Activated CD4-positive, alpha-beta memory T cell treated with anti-CD3 and anti-CD28 coated beads, Interleukin-2, amount 10 ng/mL, durations not matched to agents 7 days and 5 days (primary cell): ENCODE data around the gene PAN2. TPM values are rescaled to one million over a fixed set of nuclear protein-coding genes. Genes with fewer than 3 reads are reported as not detected.
A peak's percentile ranks its signal among the peaks of the same experiment; 100 is the strongest.

Experiments used
- CTCF ChIA-PET: fragments of 350-600 bp; sonication (Branson Sonifier 250); formaldehyde crosslinking; loops from one replicate; lab custom pipeline; 2021; ENCODE audit warnings: antibody characterized with exemption, inconsistent platforms; lab: Charles Lee
- POLR2A ChIA-PET: fragments of 350-600 bp; sonication (Branson Sonifier 250); formaldehyde crosslinking; loops from one replicate; lab custom pipeline; 2021; ENCODE audit warnings: antibody characterized with exemption; lab: Charles Lee
- DNase-seq: peaks from one replicate; pipeline ENCODE4 v3.0.0-alpha.2; 2020
- H3K27ac Mint-ChIP-seq: one replicate; pipeline ENCODE4 v1.8.0; 2021; ENCODE audit warnings: mild to moderate bottlenecking, mixed read lengths
- H3K27me3 Mint-ChIP-seq: one replicate; pipeline ENCODE4 v1.8.0; 2021; ENCODE audit warnings: mixed read lengths
- H3K36me3 Mint-ChIP-seq: one replicate; pipeline ENCODE4 v1.8.0; 2021; ENCODE audit warnings: low read depth, mixed read lengths
- H3K4me1 Mint-ChIP-seq: one replicate; pipeline ENCODE4 v1.8.0; 2021; ENCODE audit warnings: mixed read lengths
- H3K4me3 Mint-ChIP-seq: one replicate; pipeline ENCODE4 v1.8.0; 2021; ENCODE audit warnings: mild to moderate bottlenecking, mixed read lengths
- H3K9me3 Mint-ChIP-seq: one replicate; pipeline ENCODE4 v1.8.0; 2021; ENCODE audit warnings: mixed read lengths
- total RNA-seq, 2 experiments: library from RNA; stranded (reverse); gene quantifications; one replicate each; pipeline ENCODE4 v1.2.3, GENCODE V29; 2021

The PAN2 gene
- total RNA-seq: 10 to 100 TPM; 61.3 to 64.2 TPM

DNA sequence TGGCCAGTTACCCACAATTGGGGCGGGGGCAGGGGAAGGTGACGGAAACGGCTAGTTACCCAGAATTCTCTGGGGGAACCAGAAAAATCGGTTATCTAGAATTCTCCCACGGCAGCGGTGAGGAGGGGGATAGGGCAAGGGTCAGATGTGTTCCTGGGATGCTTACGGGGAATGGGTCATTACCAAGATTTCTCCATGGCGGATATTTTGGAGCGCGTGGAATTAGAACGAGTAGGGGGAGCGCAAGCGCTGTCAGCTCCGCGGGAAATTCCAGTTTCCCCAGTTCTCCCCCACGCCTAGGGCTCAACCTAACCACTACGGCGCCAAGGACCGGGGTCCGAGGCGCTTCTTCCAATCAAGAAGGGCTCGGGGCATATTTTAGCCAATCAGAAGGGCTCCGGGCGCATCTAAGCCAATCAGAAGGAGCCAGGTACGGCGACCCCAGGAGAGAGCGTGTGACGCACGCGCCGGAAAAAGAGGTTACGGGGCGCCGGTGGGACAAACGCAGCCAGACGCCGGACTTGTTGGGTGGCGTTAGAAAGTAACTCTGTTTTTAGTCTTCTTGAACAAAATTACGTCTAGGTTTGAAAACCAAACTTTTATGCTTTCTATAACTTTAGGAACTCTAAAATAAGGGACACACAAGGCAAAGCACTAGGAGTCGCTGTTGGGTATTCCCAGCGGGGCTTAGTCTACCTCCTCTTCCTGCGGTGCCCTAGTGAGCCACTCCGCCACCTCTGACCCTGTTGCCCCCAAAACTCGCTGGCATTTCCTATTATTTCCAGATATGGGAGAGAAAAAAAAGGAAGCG, at the start of gene PAN2:
Gene PAN2, minus strand, starts transcription at position 322 of the 811 bp plus-strand sequence. CDS start 906 bp downstream, outside the sequence.
- ChIA-PET POLR2A (interaction anchor here (0.5 to 4.5 kb wide), 18 partner anchors 9 to 365 kb away, joined by 3 to 82 read pairs (median 7); partner anchors contain the start of genes ANKRD52, CNPY2, PA2G4 and RBMS2), CTCF (interaction anchor here (2.0 to 2.9 kb wide), 4 partner anchors 18 to 144 kb away, joined by 6 to 13 read pairs (median 10); partner anchors contain the start of genes SMARCC2 and STAT2)
- Mint-ChIP-seq H3K27me3 (no peaks in the 10 kb centered on the region), H3K4me3 (peak within 1 kb of the TSS; percentile 93), H3K4me1 (peaks cover 46% of the 10 kb centered on the region), H3K36me3 (peaks cover 6% of the 10 kb centered on the region), H3K9me3 (no peaks in the 10 kb centered on the region), H3K27ac (peak within 1 kb of the TSS; percentile 99)
- peak; percentile 95 for DNase-seq

DNA sequence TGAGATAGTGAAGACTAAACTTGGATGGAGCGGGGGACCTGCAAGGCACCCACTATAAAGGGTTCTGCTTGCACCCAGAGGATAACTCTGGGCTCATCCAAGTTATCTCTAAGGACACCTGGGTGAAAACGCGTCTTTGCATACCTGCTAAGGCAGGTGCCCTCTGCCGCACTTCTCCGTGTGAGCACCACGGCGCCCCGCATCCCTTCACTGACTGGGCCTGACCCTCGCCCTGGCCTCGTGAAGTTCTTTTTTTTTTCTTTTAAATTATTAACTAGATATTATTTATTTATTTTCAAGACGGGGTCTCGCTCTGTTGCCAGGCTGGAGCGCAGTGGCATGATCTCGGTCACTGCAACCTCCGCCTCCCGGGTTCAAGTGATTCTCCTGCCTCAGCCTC, 48.8 kb upstream of the PAN2 start:
- POLR2A ChIA-PET: no interaction called here
- no peak for DNase-seq

DNA sequence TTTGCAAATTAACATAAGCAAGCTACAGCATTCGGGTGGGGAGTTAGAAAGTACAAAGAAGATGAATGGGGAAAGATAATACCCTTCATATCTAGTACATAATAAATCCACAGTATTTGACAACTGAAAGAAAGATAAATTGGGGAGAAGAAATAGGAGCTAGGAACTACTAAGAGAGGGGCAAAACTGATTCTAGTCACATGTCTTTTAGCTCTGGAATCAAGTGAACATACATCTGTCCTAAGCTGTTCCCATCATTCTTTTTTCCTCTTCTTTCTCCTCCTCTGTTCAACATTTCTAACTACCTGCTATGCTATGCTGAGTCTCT, 44.2 kb upstream of the PAN2 start:
- CTCF ChIA-PET: interaction anchor here (1.1 kb wide), 2 partner anchors 18 to 86 kb away, joined by 3 to 7 read pairs; partner anchors contain the start of gene STAT2
- H3K36me3 Mint-ChIP-seq: no peaks in the 10 kb centered on the region

More for the DNA sequence above, 48.8 kb upstream of the PAN2 start:
- H3K27me3 Mint-ChIP-seq: peaks cover 8% of the 10 kb centered on the region
- H3K36me3 Mint-ChIP-seq: no peaks in the 10 kb centered on the region
- no peak overlapping the region for H3K4me3 Mint-ChIP-seq
- H3K27ac Mint-ChIP-seq: no peak overlapping the region
- no peaks in the 10 kb centered on the region for H3K9me3 Mint-ChIP-seq
- CTCF ChIA-PET: interaction anchor here (2.1 kb wide), 1 partner anchor 23 kb away, joined by 8 read pairs; the partner anchor contains the start of gene STAT2
- no peaks in the 10 kb centered on the region for H3K4me1 Mint-ChIP-seq

GRCh38 chr12:56377310-56377988, 43.6 kb upstream of the PAN2 start:
- Mint-ChIP-seq H3K27me3 (peaks cover 3% of the 10 kb centered on the region), H3K9me3 (no peaks in the 10 kb centered on the region), H3K4me3 (no peak overlapping the region), H3K4me1 (no peaks in the 10 kb centered on the region), H3K36me3 (no peaks in the 10 kb centered on the region), H3K27ac (no peak overlapping the region)
- POLR2A ChIA-PET: interaction anchor here (0.9 kb wide), 1 partner anchor 15 kb away, joined by 3 read pairs; no protein-coding TSS in a partner anchor
- no peak for DNase-seq
- CTCF ChIA-PET: interaction anchor here (1.1 kb wide), 2 partner anchors 17 to 87 kb away, joined by 3 to 7 read pairs; partner anchors contain the start of gene STAT2

More for the DNA sequence above, 44.2 kb upstream of the PAN2 start:
- Mint-ChIP-seq H3K4me1 (no peaks in the 10 kb centered on the region), H3K27me3 (peaks cover 3% of the 10 kb centered on the region), H3K9me3 (no peaks in the 10 kb centered on the region), H3K27ac (no peak overlapping the region), H3K4me3 (no peak overlapping the region)
- POLR2A ChIA-PET: interaction anchor here (0.9 kb wide), 1 partner anchor 16 kb away, joined by 3 read pairs; no protein-coding TSS in a partner anchor
- no peak for DNase-seq

- H3K4me1 Mint-ChIP-seq: no peaks in the 10 kb centered on the region
- CTCF ChIA-PET: interaction anchor here (0.6 to 0.9 kb wide), 2 partner anchors 21 to 58 kb away, joined by 3 read pairs; no protein-coding TSS in a partner anchor
- H3K27ac Mint-ChIP-seq: no peak overlapping the region
- POLR2A ChIA-PET: no interaction called here
- no peak overlapping the region for H3K4me3 Mint-ChIP-seq
- peaks cover 2% of the 10 kb centered on the region for H3K36me3 Mint-ChIP-seq
- no peaks in the 10 kb centered on the region for H3K9me3 Mint-ChIP-seq
- H3K27me3 Mint-ChIP-seq: peaks cover 7% of the 10 kb centered on the region
- no peak for DNase-seq
Measured at GRCh38 chr12:56375598-56376434, 42.0 kb upstream of the PAN2 start.

GRCh38 chr12:56374726-56375597, 41.2 kb upstream of the PAN2 start:
- Mint-ChIP-seq H3K4me1 (no peaks in the 10 kb centered on the region), H3K36me3 (peaks cover 2% of the 10 kb centered on the region), H3K9me3 (no peaks in the 10 kb centered on the region)

GRCh38 chr12:56373515-56373914, 39.7 kb upstream of the PAN2 start:
- Mint-ChIP-seq H3K27me3 (peaks cover 7% of the 10 kb centered on the region), H3K27ac (no peak overlapping the region), H3K36me3 (peaks cover 2% of the 10 kb centered on the region), H3K4me1 (no peaks in the 10 kb centered on the region), H3K9me3 (no peaks in the 10 kb centered on the region), H3K4me3 (no peak overlapping the region)
- CTCF ChIA-PET: no interaction called here
- DNase-seq: no peak
- POLR2A ChIA-PET: interaction anchor here (1.0 kb wide), 1 partner anchor 13 kb away, joined by 3 read pairs; no protein-coding TSS in a partner anchor

More at GRCh38 chr12:56374726-56375597, 41.2 kb upstream of the PAN2 start:
- ChIA-PET POLR2A (interaction anchor here (0.6 kb wide), 1 partner anchor 29 kb away, joined by 3 read pairs; no protein-coding TSS in a partner anchor), CTCF (interaction anchor here (0.6 to 0.9 kb wide), 2 partner anchors 59 to 546 kb away, joined by 3 read pairs; no protein-coding TSS in a partner anchor)
- no peak for DNase-seq
- Mint-ChIP-seq H3K4me3 (no peak overlapping the region), H3K27ac (no peak overlapping the region), H3K27me3 (peaks cover 7% of the 10 kb centered on the region)

DNA sequence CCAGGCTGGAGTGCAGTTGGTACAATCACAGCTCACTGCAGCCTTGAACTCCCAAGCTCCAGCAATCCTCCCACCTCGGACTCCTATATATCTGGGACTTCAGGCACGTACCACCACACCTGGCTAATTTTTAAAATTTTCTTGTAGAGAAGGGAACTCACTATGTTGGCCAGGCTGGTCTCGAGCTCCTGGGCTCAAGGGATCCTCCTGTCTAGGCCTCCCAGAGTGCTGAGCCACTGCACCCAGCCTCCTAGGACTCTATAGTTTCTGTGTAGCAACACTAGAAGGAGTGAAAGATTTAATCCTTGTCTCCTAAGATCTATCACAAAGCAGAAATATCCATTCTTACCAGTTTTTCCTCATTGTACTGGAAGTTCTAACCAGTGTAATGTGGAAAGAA, 33.1 kb upstream of the PAN2 start:
- CTCF ChIA-PET: interaction anchor here (0.8 kb wide), 1 partner anchor 97 kb away, joined by 3 read pairs; no protein-coding TSS in a partner anchor
- H3K9me3 Mint-ChIP-seq: no peaks in the 10 kb centered on the region
- POLR2A ChIA-PET: no interaction called here

DNA sequence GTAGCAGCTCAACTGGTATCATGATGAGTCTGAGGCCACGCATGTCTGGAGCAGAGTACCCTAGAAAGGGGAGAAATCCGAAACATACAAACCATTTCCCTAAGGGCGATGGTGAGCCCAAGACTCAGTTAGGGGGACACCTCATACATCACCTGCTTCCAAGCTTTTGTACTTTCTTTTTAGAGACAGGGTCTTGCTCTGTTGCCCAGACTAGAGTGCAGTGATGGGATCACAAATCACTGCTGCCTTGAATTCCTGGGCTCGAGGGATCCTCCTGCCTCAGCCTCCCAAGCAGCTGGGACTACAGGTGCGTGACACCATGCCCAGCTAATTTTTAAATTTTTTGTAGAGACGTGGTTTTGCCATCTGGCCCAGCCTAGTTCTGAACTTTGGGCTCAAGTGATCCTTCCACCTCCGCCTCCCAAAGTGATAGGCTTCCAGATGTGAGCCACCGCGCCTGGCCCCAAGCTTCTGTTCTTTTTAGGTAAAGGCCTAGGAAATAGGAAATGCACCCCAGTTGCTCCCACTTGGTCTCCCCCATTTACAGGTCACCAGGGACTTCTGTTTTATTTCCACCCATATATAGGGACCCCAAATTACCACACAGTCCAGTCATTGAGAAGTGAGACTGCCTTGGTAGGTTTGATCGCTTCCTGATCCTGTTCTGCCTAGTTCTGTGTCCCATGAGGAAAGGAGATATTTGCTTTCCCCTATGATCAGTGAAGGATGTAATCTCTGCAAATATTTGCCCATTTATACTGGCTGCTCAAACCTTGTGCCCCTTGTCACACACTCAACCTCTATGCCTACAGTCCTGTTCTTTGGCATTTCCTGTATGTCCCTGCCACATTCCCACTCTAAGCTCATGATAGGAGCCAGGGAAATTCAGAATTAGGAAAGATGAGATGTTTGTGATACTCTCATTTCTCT, 28.6 kb upstream of the PAN2 start, which contains the start of gene APOF:
Gene APOF, minus strand, starts transcription at position 728 of the 930 bp plus-strand sequence. Its CDS starts 112 bp downstream, at position 616.
- no peak for DNase-seq

More for the DNA sequence above, 33.1 kb upstream of the PAN2 start:
- DNase-seq: no peak
- no peak overlapping the region for H3K27ac Mint-ChIP-seq
- H3K4me3 Mint-ChIP-seq: no peak overlapping the region
- peaks cover 2% of the 10 kb centered on the region for H3K36me3 Mint-ChIP-seq
- peaks cover 3% of the 10 kb centered on the region for H3K4me1 Mint-ChIP-seq
- H3K27me3 Mint-ChIP-seq: peaks cover 7% of the 10 kb centered on the region

DNA sequence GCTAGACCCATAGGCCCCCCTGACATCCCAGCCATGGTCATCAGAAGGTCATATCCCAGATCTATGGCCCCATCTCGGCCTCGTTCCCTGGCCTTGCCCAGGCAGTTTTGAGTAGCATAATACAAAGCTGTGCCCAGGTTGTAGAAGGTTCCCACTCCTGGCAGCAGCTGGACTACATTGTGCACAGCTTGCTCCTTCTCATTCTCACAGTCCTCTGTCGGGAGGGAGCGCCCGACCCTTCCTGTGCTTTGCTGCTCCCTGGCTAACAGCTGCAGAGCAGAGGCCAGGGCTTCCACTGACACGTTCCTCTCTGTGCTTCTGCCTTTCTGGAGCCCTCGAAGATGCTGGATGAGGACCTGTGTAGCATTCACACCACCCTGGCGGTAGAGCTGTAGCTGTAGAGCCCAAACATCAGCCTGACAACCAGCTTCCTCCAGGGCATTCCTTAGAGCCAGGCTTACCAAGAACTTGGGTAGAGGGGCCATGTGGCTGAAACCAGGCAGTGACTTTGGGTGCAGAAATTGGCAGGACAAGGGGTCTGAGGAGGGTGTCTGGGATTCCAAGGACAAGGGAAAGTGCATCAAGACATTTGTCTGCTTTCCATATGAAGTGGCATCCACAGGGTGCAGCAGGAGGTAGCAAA, 27.8 kb upstream of the PAN2 start:
- no peak for DNase-seq
- H3K9me3 Mint-ChIP-seq: no peaks in the 10 kb centered on the region
- peaks cover 18% of the 10 kb centered on the region for H3K36me3 Mint-ChIP-seq
- H3K27me3 Mint-ChIP-seq: no peaks in the 10 kb centered on the region
- H3K4me1 Mint-ChIP-seq: peaks cover 24% of the 10 kb centered on the region
- ChIA-PET CTCF (interaction anchor here (1.2 to 6.8 kb wide), 3 partner anchors 8 to 172 kb away, joined by 3 to 41 read pairs (median 26); partner anchors contain the start of gene SMARCC2), POLR2A (interaction anchor here (1.2 to 5.9 kb wide), 9 partner anchors 12 to 390 kb away, joined by 3 to 113 read pairs (median 19); partner anchors contain the start of genes COQ10A, IL23A, PAN2 and SPRYD4)
- peak overlapping the region; percentile 93 for H3K4me3 Mint-ChIP-seq
- peak overlapping the region; percentile 90 for H3K27ac Mint-ChIP-seq

More for the DNA sequence above, 28.6 kb upstream of the PAN2 start, which contains the start of gene APOF:
- H3K4me1 Mint-ChIP-seq: peaks cover 23% of the 10 kb centered on the region
- POLR2A ChIA-PET: interaction anchor here (1.2 to 5.9 kb wide), 5 partner anchors 16 to 244 kb away, joined by 3 to 113 read pairs (median 50); partner anchors contain the start of genes IL23A, PAN2, TIMELESS and ZC3H10
- H3K36me3 Mint-ChIP-seq: peaks cover 17% of the 10 kb centered on the region
- H3K27me3 Mint-ChIP-seq: no peaks in the 10 kb centered on the region
- no peaks in the 10 kb centered on the region for H3K9me3 Mint-ChIP-seq
- CTCF ChIA-PET: interaction anchor here (6.8 kb wide), 1 partner anchor 102 kb away, joined by 41 read pairs; no protein-coding TSS in a partner anchor
- peak within 1 kb of the TSS; percentile 93 for H3K4me3 Mint-ChIP-seq
- H3K27ac Mint-ChIP-seq: no peak within 1 kb of the TSS
